Skeletal muscle tissue (tissue), 4 donors: Measurements from ENCODE around the gene NOC2L. TPM values are rescaled to one million over a fixed set of nuclear protein-coding genes. Genes with fewer than 3 reads are reported as not detected.

Experiments
- H3K27ac ChIP-seq: one replicate; pipeline ENCODE4 v1.7.0; 2013; ENCODE audit warnings: mild to moderate bottlenecking, low read depth, low read length, inconsistent platforms
- H3K27me3 ChIP-seq, 3 donors: one replicate each; pipeline ENCODE4 v1.7.0; 2013; ENCODE audit warnings: low read length in 3 of 3; ENCODE audit not compliant: control insufficient read depth in 3 of 3, insufficient read depth in 3 of 3
- H3K36me3 ChIP-seq, 3 donors: one replicate each; pipeline ENCODE4 v1.7.0; 2013; ENCODE audit warnings: low read length in 3 of 3; ENCODE audit not compliant: control insufficient read depth in 3 of 3, insufficient read depth in 3 of 3
- H3K4me1 ChIP-seq, 3 donors: one replicate each; pipeline ENCODE4 v1.7.0; 2013; ENCODE audit warnings: low read length in 3 of 3, mild to moderate bottlenecking in 3 of 3; ENCODE audit not compliant: control insufficient read depth in 3 of 3, insufficient read depth in 3 of 3
- H3K4me3 ChIP-seq, 3 donors: one replicate each; pipeline ENCODE4 v1.7.0; 2013; ENCODE audit warnings: low read length in 3 of 3
- H3K9ac ChIP-seq, 3 donors: one replicate each; pipeline ENCODE4 v1.7.0; 2013; ENCODE audit warnings: low read length in 3 of 3, mild to moderate bottlenecking in 3 of 3, moderate library complexity in 2 of 3, low read depth in 1 of 3
- H3K9me3 ChIP-seq, 3 donors: one replicate each; pipeline ENCODE4 v1.7.0; 2013; ENCODE audit warnings: low read length in 3 of 3; ENCODE audit not compliant: control insufficient read depth in 3 of 3
- total RNA-seq: library from RNA; depleted of rRNA; stranded (reverse); fragments of >200 nt; gene quantifications from one replicate; pipeline ENCODE4 v1.2.3, GENCODE V29; 2014
- donor health status: Osteomylitis.

Gene NOC2L
- total RNA-seq, 1 donor from 2014 or later: 47.0 TPM

DNA sequence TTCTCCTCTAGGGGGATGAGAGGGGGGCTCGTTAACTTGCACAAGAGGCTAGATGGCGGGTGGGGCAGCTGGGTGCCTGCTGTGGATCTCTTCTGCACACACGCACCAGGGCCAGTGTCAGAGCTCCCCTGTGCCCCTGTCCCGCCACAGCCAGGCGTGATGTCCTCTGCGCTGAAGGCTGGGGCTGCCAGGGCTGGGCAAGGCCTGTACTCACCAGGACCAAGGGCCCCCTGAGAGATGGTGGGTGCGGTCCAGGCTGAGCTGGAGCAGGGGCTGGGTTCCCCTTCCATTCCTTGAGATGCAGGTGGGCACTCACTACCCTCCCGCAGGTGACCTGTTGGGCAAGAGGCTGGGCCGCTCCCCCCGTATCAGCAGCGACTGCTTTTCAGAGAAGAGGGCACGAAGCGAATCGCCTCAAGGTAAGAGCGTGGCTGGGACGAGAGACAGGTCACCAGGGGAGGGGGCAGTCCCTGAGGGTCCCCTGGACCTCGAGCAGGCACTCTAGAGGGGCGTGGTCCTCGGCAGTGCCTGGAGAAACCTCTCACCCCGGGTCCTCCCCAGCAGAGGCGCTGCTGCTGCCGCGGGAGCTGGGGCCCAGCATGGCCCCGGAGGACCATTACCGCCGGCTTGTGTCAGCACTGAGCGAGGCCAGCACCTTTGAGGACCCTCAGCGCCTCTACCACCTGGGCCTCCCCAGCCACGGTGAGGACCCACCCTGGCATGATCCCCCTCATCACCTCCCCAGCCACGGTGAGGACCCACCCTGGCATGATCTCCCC, 20.2 kb downstream of the NOC2L start:
- peaks cover 41 to 68% (median 63%) of the 10 kb centered on the region in 3 donors for H3K27me3 ChIP-seq
- no peaks in the 10 kb centered on the region for H3K36me3 ChIP-seq
- H3K27ac ChIP-seq: no peak overlapping the region
- H3K9me3 ChIP-seq: no peaks in the 10 kb centered on the region
- H3K4me1 ChIP-seq: peaks cover 14 to 36% (median 33%) of the 10 kb centered on the region in 3 donors
- no peak overlapping the region for H3K4me3 ChIP-seq
- H3K9ac ChIP-seq: peak overlapping the region in 1 of 3 donors; percentile 68

DNA sequence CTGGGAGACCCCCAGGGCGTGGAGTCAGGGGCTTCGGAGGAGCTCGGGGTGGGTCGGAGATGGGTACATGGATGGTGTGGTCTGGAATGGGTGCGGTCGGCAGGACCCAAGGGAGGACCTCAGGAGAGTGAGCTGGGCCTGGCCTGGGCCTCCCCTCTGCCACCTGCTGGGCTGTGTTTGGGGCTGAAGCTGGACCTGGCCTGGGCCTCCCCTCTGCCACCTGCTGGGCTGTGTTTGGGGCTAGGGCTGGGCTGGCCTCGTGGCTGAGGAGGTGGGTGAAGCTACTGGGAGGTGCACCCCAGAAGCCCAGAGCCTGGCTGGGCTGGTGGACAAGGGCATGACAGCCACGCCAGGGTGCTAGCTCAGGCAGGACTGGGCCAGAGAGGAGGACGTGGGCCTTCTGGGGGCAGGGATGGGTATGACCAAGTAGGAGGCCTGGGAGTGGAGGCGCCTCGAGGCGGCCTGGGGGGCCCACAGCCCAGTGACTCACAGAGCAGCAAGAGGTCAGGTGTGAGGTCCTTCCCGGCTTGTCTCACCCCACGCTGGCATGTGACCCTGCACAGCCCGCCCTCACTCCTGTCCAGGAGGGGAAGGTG, 20.9 kb downstream of the NOC2L start:
- Histone ChIP-seq H3K9ac (no peak overlapping the region), H3K9me3 (no peaks in the 10 kb centered on the region), H3K4me1 (peaks cover 14 to 35% (median 33%) of the 10 kb centered on the region in 3 donors), H3K36me3 (no peaks in the 10 kb centered on the region), H3K27me3 (peaks cover 48 to 72% (median 63%) of the 10 kb centered on the region in 3 donors), H3K27ac (no peak overlapping the region), H3K4me3 (no peak overlapping the region)

DNA sequence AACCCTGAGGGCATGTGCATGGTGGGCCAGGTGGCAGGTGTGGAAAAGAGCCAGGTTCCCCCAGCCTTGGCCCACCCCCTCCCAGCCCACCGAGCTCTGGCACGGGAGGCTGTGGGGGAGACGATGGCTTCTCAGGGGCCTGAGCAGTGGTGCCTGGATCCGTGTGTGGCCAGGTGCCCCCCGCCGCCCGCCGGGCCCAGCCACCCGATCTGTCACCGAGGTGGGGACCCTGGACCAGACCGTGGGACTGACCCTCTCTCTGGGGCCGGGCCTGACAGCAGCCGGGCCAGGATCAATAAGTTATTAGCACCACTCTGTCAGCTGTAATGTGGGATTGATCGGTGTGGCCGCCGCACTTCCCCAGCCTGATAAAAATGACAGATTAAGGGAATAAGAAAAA, 21.5 kb downstream of the NOC2L start:
- Histone ChIP-seq H3K9ac (no peak overlapping the region), H3K4me1 (peaks cover 14 to 33% (median 31%) of the 10 kb centered on the region in 3 donors), H3K36me3 (no peaks in the 10 kb centered on the region), H3K27ac (no peak overlapping the region), H3K27me3 (peaks cover 54 to 74% (median 62%) of the 10 kb centered on the region in 3 donors), H3K9me3 (no peaks in the 10 kb centered on the region), H3K4me3 (no peak overlapping the region)

DNA sequence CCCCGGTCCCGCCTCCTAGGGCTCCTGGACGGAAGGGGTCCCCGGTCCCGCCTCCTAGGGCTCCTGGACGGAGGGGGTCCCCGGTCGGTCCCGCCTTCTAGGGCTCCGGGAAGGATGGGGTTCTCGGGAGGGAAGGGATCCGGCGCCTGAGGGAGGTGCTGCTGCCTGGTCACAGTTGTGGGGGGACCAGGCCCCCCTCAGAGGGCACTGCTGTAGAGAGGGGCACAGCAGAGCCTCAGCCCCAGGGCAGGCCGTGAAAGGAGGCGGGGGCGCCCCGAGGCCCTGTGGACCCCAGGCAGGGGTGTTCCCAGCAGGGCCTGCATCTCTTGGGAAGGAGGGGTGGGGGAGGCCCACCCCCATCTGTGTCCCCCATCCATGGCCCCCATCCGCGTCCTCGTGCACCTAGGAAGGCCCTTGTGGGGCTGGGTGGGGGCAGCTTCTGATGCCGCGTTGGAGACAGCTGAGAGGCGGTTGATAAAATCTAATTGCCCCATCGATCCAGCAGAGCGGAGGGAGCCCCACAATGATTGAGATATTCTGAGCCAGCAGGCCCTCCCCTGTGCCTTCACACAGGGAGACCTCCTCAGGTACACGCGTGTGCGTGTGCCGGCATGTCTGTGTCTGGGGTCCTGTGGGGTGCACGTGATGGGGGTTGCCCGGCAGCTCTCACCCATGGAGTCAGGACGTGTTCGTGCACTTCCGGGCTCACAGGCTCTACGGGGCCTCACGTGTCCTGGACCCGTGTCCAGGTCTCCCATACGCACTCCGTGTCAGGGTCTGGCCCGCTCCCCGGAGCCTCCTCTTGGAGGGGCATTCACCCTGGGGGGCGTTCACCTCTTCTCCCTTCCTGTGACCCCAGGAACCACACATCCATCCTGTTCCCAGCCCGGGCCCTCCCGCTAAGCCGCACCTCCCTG, 22.4 kb downstream of the NOC2L start:
- H3K36me3 ChIP-seq: no peaks in the 10 kb centered on the region
- H3K9me3 ChIP-seq: no peaks in the 10 kb centered on the region
- peaks cover 14 to 33% (median 31%) of the 10 kb centered on the region in 3 donors for H3K4me1 ChIP-seq
- H3K27me3 ChIP-seq: peaks cover 61 to 82% (median 69%) of the 10 kb centered on the region in 3 donors
- no peak overlapping the region for H3K9ac ChIP-seq
- no peak overlapping the region for H3K4me3 ChIP-seq
- no peak overlapping the region for H3K27ac ChIP-seq

DNA sequence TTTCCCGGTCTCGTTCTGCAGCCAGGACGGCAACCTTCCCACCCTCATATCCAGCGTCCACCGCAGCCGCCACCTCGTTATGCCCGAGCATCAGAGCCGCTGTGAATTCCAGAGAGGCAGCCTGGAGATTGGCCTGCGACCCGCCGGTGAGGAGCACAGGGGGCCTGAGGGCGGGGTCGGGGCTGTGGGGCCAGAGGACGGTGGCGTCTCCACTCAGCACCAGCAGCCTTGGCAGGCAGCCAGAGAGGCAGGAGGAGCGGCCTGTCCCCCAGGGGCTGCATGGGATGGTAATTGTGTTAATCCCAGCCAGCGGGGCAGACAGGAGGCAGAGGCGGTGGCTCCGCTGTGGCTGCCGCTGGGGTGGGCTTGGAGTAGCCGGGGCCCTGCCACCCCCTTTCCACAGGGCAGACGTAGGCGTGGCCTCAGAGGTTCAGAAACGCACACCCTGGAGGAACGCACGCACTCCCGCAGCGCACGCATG, 23.3 kb downstream of the NOC2L start:
- H3K4me1 ChIP-seq: peaks cover 8 to 27% (median 24%) of the 10 kb centered on the region in 3 donors
- H3K4me3 ChIP-seq: no peak overlapping the region
- H3K36me3 ChIP-seq: no peaks in the 10 kb centered on the region
- H3K9me3 ChIP-seq: no peaks in the 10 kb centered on the region
- no peak overlapping the region for H3K9ac ChIP-seq
- no peak overlapping the region for H3K27ac ChIP-seq
- peaks cover 61 to 82% (median 69%) of the 10 kb centered on the region in 3 donors for H3K27me3 ChIP-seq

DNA sequence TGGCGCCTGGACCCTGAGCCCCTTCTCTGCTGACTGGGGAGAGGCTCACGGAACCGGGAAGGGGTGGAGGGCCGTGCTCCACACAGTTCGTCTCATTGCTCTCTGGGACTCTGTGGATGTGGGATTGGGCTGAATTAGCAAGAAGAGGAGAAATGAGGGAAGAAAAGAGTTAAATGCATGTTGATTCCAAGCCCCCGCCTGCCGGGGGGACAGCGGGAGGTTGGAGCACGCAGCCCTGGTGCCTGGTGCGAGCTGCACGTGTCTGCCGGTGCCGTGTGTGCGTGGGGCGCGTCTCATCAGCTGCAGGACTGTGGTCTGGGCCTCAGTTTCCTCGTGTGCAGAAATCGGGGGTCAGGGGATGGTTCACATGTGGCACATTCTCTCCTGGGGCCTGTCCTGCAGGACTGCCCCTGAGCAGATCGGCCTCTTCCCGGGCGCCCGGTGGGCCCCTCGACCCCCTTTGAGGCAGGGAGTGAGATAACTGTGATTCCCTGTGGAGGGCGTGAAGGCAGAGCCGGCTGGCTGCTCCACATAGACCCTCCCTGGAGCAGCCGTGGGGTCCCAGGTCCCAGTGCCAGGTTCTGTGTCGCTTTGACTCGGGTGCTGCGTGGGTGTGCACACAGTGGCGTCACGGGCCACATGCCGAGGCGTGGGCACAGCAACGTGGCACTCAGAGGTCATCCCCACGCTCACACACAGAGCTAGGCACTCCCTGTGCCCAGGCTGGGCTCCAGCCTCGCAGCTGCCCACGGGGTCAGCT, 23.9 kb downstream of the NOC2L start:
- Histone ChIP-seq H3K36me3 (no peaks in the 10 kb centered on the region), H3K4me1 (peaks cover 5 to 21% (median 19%) of the 10 kb centered on the region in 3 donors), H3K4me3 (no peak overlapping the region), H3K27ac (no peak overlapping the region), H3K27me3 (peaks cover 59 to 83% (median 70%) of the 10 kb centered on the region in 3 donors), H3K9me3 (no peaks in the 10 kb centered on the region), H3K9ac (no peak overlapping the region)

DNA sequence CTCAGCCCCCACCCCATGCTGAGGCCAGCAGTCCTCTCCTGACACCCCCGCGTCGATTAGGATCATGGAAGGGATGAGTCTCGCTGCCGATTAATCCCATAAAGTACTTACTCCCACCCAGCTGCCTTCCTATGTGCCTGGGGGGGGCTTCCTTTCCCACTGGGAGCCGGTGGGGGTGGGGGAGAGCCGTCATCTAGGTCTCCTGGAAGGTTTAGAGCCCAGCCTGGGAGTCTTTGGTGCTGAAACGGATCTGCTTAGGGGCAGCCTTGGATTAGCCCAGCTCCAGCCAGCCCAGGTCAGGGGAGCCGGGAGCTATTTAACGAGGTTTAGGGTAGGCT, 25.5 kb downstream of the NOC2L start:
- Histone ChIP-seq H3K9ac (no peak overlapping the region), H3K36me3 (no peaks in the 10 kb centered on the region), H3K4me3 (no peak overlapping the region), H3K4me1 (peaks cover 0 to 11% (median 8%) of the 10 kb centered on the region in 3 donors), H3K27ac (no peak overlapping the region), H3K27me3 (peaks cover 62 to 76% (median 62%) of the 10 kb centered on the region in 3 donors), H3K9me3 (no peaks in the 10 kb centered on the region)

DNA sequence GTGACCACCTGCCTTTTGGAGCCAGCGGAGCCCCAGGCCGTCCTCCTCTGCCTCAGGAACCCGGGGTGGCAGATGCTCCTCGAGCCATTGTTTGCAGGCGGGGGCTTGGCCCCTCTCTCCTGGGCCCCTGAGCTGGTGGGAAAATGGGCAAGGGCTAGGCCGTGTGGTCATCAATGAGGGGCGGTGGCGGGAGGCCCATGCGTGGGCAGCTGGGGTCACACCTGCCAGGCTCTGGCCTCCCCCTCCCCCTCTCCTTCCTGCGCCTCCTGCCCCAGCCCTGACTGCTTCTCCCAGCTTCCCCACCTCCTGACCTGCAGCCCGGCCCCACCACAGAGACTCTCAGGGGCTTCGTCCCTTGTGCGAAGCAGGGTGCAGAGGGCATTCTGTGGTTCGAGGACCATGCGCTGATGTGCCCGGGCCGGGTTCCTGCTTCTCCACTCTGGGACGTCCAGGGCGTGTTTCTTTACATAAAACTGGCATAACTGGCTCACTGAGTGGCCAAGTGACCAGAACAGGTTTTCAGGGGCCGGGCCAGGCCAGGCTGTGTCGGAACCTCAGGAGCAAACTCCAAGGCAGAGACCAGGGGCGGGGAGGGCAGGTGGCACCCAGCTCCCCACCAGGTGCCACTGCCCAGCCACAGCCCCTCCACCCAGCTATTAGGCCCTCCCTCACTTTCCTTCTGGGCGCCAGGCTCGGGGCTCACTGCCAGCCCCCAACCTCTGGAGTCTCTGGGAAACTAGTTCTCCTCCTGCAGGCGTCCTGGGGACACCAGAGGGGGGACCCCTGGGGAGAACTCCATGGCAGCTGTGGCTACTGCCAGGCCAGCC, 26.1 kb downstream of the NOC2L start:
- Histone ChIP-seq H3K9ac (no peak overlapping the region), H3K4me3 (no peak overlapping the region), H3K4me1 (peaks cover 0 to 11% (median 8%) of the 10 kb centered on the region in 3 donors), H3K9me3 (no peaks in the 10 kb centered on the region), H3K27me3 (peaks cover 61 to 75% (median 65%) of the 10 kb centered on the region in 3 donors), H3K27ac (no peak overlapping the region), H3K36me3 (no peaks in the 10 kb centered on the region)

DNA sequence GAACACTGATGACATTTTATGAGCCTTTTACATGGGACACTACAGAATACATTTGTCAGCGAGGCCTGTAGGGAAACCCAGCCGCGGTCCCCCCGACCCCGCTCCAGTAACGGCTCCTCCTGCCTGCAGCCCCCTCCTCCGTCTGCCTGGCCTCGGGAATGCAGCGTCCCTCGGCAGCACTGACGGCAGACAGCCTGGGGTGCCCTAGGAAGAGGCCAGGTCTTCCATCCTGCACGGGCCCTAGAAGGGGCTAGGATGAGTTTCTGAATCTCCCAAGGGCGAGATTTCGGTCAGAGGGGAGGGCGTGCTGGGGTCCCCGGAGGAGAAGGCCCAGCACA, 26.9 kb downstream of the NOC2L start:
- Histone ChIP-seq H3K9ac (no peak overlapping the region), H3K27ac (no peak overlapping the region), H3K36me3 (no peaks in the 10 kb centered on the region), H3K4me3 (no peak overlapping the region), H3K4me1 (peaks cover 0 to 11% (median 8%) of the 10 kb centered on the region in 3 donors), H3K9me3 (no peaks in the 10 kb centered on the region), H3K27me3 (peaks cover 64 to 79% (median 71%) of the 10 kb centered on the region in 3 donors)
